HG03439 (cell line): ENCODE data around the gene RDH11.

ENCODE experiments used
- ATAC-seq: cut with Tn5 transposase; IDR thresholded peaks from one replicate; pipeline ENCODE4 v1.9.1; 2021; ENCODE audit warnings: mild to moderate bottlenecking, moderate library complexity; ENCODE audit not compliant: unreplicated experiment

RDH11 gene

DNA sequence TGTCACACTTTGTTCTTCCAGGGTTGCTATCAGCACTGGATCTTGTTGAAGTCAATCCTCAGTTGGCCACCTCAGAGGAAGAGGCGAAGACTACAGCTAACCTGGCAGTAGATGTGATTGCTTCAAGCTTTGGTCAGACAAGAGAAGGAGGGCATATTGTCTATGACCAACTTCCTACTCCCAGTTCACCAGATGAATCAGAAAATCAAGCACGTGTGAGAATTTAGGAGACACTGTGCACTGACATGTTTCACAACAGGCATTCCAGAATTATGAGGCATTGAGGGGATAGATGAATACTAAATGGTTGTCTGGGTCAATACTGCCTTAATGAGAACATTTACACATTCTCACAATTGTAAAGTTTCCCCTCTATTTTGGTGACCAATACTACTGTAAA is 44.9 kb downstream of the RDH11 start:
- no peak for ATAC-seq

DNA sequence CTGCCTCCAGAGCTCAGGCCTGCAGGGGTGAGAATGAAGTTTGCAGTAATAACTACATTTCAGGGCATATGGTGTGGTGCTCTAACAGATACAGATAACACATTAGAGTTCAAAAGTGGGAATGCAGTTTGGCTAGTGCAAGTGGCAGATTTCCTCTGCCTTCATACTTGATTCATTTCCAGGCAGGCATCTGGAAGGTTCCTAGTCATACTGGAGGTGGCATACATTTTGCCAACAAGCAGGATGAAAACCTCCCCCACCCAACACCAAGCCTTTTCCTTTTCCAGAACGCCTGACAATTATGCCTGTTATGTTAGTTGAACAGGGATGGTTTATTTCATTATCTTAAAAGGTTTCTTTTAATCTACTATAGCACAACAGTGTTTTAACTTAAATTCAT is 45.4 kb downstream of the RDH11 start:
- ATAC-seq = no peak

DNA sequence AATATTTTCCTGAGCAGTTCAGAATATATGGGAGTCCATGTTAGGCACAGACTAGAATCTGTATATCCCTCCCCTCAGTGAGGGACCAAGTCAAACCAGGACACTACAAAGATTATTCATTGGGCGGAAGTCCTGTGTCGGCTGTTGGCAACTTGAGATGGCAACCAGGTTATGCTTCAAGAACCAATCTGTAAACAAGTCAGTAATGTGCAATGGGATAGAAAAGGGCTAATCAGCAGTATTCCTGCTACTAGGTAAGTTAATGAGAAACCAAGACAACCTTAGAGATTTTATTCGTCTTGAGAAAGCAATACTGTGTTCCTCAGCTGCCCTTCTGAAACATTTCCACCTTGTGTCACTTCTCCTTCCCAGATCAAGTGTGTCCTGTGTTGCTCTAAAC is 49.4 kb downstream of the RDH11 start:
- no peak for ATAC-seq

DNA sequence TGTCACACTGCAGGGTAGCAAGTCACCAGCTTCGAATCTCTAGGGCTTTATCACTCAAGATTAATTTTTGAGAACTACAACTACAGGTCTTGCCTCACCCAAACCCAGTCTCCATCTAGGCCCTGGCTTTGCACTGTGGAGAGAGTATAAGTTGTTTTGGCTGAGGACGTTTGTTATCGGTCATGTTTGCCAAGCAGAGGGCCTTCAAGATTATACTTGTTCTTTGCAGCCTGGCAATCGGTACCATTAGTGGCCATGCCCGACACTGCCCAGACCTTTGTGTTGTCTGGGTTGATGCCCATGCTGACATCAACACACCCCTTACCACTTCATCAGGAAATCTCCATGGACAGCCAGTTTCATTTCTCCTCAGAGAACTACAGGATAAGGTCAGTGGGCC is 50.1 kb downstream of the RDH11 start:
- no peak for ATAC-seq

GRCh38 chr14:67644428-67644827 is 51.1 kb downstream of the RDH11 start:
- no peak for ATAC-seq

DNA sequence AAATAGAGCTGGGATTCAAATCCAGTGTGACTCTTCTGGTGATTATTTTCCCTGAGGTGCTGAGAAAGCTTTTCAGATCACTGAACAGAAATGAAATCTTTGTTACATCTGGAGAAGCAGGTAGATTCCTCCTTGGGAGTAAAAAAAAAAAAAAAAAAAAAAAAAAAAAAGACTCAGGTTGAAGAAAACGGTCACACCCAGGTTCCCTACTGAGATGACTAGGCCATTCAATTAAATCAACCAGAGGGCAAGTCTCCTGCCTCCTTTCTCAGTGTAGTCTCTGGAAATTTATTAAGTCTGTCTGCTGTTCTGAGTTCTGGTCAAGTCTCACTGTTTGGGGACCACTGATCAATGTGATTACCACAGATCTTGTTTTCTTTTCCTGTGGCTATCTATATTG is 51.9 kb downstream of the RDH11 start:
- no peak for ATAC-seq

DNA sequence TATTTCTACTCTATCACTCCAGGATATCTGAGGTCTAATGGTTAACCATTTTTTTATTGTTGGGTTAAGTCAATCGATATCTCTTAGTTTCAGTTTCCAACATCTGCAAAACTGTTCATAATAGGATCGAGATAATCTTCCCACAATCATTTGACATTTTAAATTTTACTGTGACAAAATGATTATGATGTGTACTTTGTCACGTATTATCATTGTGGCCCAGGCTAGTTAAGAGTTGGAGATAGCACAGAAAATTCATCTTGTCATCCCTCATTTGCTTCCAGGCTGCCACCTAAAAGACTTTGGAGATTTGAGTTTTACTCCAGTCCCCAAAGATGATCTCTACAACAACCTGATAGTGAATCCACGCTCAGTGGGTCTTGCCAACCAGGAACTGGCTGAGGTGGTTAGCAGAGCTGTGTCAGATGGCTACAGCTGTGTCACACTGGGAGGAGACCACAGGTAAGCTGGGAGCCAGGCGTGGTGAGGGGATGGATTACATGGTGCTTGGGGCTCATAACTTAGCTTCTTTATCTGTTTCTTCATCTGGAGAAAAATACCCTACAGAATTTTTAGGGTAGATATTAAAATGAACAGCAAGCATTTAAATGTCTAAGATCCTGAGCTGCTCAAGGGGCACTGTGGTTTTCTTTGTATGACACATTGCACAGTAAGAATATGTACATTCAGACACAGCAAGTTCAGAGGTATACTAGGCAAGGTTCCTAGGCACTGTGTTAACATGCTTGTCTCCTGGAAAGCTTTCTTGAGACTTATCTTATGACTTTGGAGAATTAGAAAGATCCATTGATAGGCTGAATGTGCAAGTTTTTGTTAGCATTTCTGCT is 53.4 kb downstream of the RDH11 start:
- ATAC-seq = no peak

- ATAC-seq = no peak
Observed at GRCh38 chr14:67641480-67641879, 54.1 kb downstream of the RDH11 start.

- ATAC-seq = no peak
Observed at GRCh38 chr14:67638642-67639041, 56.9 kb downstream of the RDH11 start.

- no peak for ATAC-seq
Observed at GRCh38 chr14:67636361-67636919, 59.1 kb downstream of the RDH11 start.

- ATAC-seq = no peak
Observed at GRCh38 chr14:67633451-67634147, 62.0 kb downstream of the RDH11 start.

- no peak for ATAC-seq
Observed at GRCh38 chr14:67630938-67631337, 64.6 kb downstream of the RDH11 start.

DNA sequence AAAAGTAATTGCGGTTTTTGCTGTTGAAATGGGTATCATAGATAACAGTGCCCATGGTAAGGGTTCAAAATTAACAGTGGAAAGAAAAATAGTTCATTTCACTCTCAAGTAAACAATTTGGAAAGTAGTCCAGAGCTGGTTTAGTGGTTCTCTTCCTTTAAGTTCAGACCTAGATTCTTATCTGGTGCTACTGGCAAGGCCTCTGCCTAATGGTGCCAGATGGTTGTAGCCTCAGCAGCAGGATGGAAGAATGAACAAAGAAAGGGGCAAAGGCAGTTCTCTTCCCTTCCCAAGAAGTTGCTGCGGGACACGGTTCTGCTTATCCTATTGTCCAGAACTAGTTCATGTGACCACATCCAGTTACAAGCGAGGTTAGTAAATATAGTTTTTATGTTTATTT is 65.4 kb downstream of the RDH11 start:
- no peak for ATAC-seq

- ATAC-seq = no peak
Observed at GRCh38 chr14:67627519-67627918, 68.0 kb downstream of the RDH11 start.
